ENCODE results near the gene HIVEP3.

The HIVEP3 gene

GRCh38 chr1:41515131-41515678 lies 403.5 kb downstream of the HIVEP3 start:
- no peak overlapping the region for H3K4me3 ChIP-seq (ENCODE audit: insufficient read length, low read depth)
- H3K36me3 ChIP-seq (ENCODE audit: insufficient read depth, insufficient read length, low read length): peaks cover 32% of the 10 kb centered on the region
- H3K4me1 ChIP-seq (ENCODE audit: insufficient read depth, insufficient read length): peaks cover 18% of the 10 kb centered on the region
- H3K9ac ChIP-seq (ENCODE audit: insufficient read length, low read depth): no peak overlapping the region
- no peak for DNase-seq (ENCODE audit: low read depth, low spot score)
- H3K9me3 ChIP-seq (ENCODE audit: insufficient read depth, low read length): no peaks in the 10 kb centered on the region
- TF ChIP-seq ZNF274 (IDR thresholded peaks at IDR 0.05; ENCODE audit: low read depth, low read length) (no peak), SUZ12 (IDR thresholded peaks at IDR 0.05; ENCODE audit: extremely low read depth, insufficient read depth, insufficient read length) (no peak), YY1 (IDR thresholded peaks at IDR 0.05; ENCODE audit: insufficient read depth, insufficient read length) (no peak)
- H3K27me3 ChIP-seq (ENCODE audit: insufficient read depth, insufficient read length): no peaks in the 10 kb centered on the region

GRCh38 chr1:41514381-41514780 lies 404.3 kb downstream of the HIVEP3 start:
- no peak for TF ChIP-seq ZNF274 (IDR thresholded peaks at IDR 0.05; ENCODE audit: low read depth, low read length)
- no peak for TF ChIP-seq YY1 (IDR thresholded peaks at IDR 0.05; ENCODE audit: insufficient read depth, insufficient read length)
- TF ChIP-seq SUZ12 (IDR thresholded peaks at IDR 0.05; ENCODE audit: extremely low read depth, insufficient read depth, insufficient read length): no peak
- Histone ChIP-seq H3K9me3 (ENCODE audit: insufficient read depth, low read length) (no peaks in the 10 kb centered on the region), H3K27me3 (ENCODE audit: insufficient read depth, insufficient read length) (no peaks in the 10 kb centered on the region), H3K4me1 (ENCODE audit: insufficient read depth, insufficient read length) (peaks cover 18% of the 10 kb centered on the region), H3K36me3 (ENCODE audit: insufficient read depth, insufficient read length, low read length) (peaks cover 34% of the 10 kb centered on the region), H3K4me3 (ENCODE audit: insufficient read length, low read depth) (no peak overlapping the region), H3K9ac (ENCODE audit: insufficient read length, low read depth) (no peak overlapping the region)
- DNase-seq (ENCODE audit: low read depth, low spot score): no peak

- Histone ChIP-seq H3K4me3 (ENCODE audit: insufficient read length, low read depth) (no peak overlapping the region), H3K4me1 (ENCODE audit: insufficient read depth, insufficient read length) (peaks cover 22% of the 10 kb centered on the region), H3K36me3 (ENCODE audit: insufficient read depth, insufficient read length, low read length) (peaks cover 34% of the 10 kb centered on the region), H3K9ac (ENCODE audit: insufficient read length, low read depth) (no peak overlapping the region), H3K27me3 (ENCODE audit: insufficient read depth, insufficient read length) (no peaks in the 10 kb centered on the region), H3K9me3 (ENCODE audit: insufficient read depth, low read length) (no peaks in the 10 kb centered on the region)
- TF ChIP-seq YY1 (IDR thresholded peaks at IDR 0.05; ENCODE audit: insufficient read depth, insufficient read length): no peak
- no peak for TF ChIP-seq ZNF274 (IDR thresholded peaks at IDR 0.05; ENCODE audit: low read depth, low read length)
- TF ChIP-seq SUZ12 (IDR thresholded peaks at IDR 0.05; ENCODE audit: extremely low read depth, insufficient read depth, insufficient read length): no peak
- DNase-seq (ENCODE audit: low read depth, low spot score): no peak
These were observed 405.4 kb downstream of the HIVEP3 start for GRCh38 chr1:41513383-41513735.

- Histone ChIP-seq H3K4me3 (ENCODE audit: insufficient read length, low read depth) (no peak overlapping the region), H3K9ac (ENCODE audit: insufficient read length, low read depth) (no peak overlapping the region), H3K4me1 (ENCODE audit: insufficient read depth, insufficient read length) (peaks cover 27% of the 10 kb centered on the region), H3K27me3 (ENCODE audit: insufficient read depth, insufficient read length) (no peaks in the 10 kb centered on the region), H3K36me3 (ENCODE audit: insufficient read depth, insufficient read length, low read length) (peaks cover 34% of the 10 kb centered on the region), H3K9me3 (ENCODE audit: insufficient read depth, low read length) (no peaks in the 10 kb centered on the region)
- TF ChIP-seq ZNF274 (IDR thresholded peaks at IDR 0.05; ENCODE audit: low read depth, low read length): no peak
- TF ChIP-seq SUZ12 (IDR thresholded peaks at IDR 0.05; ENCODE audit: extremely low read depth, insufficient read depth, insufficient read length): no peak
- TF ChIP-seq YY1 (IDR thresholded peaks at IDR 0.05; ENCODE audit: insufficient read depth, insufficient read length): no peak
- no peak for DNase-seq (ENCODE audit: low read depth, low spot score)
These were observed 405.9 kb downstream of the HIVEP3 start for GRCh38 chr1:41512701-41513382.

GRCh38 chr1:41511239-41511540 lies 407.5 kb downstream of the HIVEP3 start:
- Histone ChIP-seq H3K4me3 (ENCODE audit: insufficient read length, low read depth) (no peak overlapping the region), H3K27me3 (ENCODE audit: insufficient read depth, insufficient read length) (no peaks in the 10 kb centered on the region), H3K36me3 (ENCODE audit: insufficient read depth, insufficient read length, low read length) (peaks cover 32% of the 10 kb centered on the region), H3K4me1 (ENCODE audit: insufficient read depth, insufficient read length) (peaks cover 27% of the 10 kb centered on the region), H3K9ac (ENCODE audit: insufficient read length, low read depth) (no peak overlapping the region), H3K9me3 (ENCODE audit: insufficient read depth, low read length) (no peaks in the 10 kb centered on the region)
- TF ChIP-seq ZNF274 (IDR thresholded peaks at IDR 0.05; ENCODE audit: low read depth, low read length) (no peak), SUZ12 (IDR thresholded peaks at IDR 0.05; ENCODE audit: extremely low read depth, insufficient read depth, insufficient read length) (no peak), YY1 (IDR thresholded peaks at IDR 0.05; ENCODE audit: insufficient read depth, insufficient read length) (no peak)
- no peak for DNase-seq (ENCODE audit: low read depth, low spot score)

- Histone ChIP-seq H3K4me3 (ENCODE audit: insufficient read length, low read depth) (no peak overlapping the region), H3K9me3 (ENCODE audit: insufficient read depth, low read length) (no peaks in the 10 kb centered on the region), H3K9ac (ENCODE audit: insufficient read length, low read depth) (no peak overlapping the region), H3K36me3 (ENCODE audit: insufficient read depth, insufficient read length, low read length) (peaks cover 32% of the 10 kb centered on the region), H3K4me1 (ENCODE audit: insufficient read depth, insufficient read length) (peaks cover 23% of the 10 kb centered on the region), H3K27me3 (ENCODE audit: insufficient read depth, insufficient read length) (no peaks in the 10 kb centered on the region)
- TF ChIP-seq ZNF274 (IDR thresholded peaks at IDR 0.05; ENCODE audit: low read depth, low read length): no peak
- no peak for TF ChIP-seq YY1 (IDR thresholded peaks at IDR 0.05; ENCODE audit: insufficient read depth, insufficient read length)
- TF ChIP-seq SUZ12 (IDR thresholded peaks at IDR 0.05; ENCODE audit: extremely low read depth, insufficient read depth, insufficient read length): no peak
- no peak for DNase-seq (ENCODE audit: low read depth, low spot score)
These were observed 408.0 kb downstream of the HIVEP3 start for GRCh38 chr1:41510531-41511238.

- DNase-seq (ENCODE audit: low read depth, low spot score): no peak
- Histone ChIP-seq H3K9ac (ENCODE audit: insufficient read length, low read depth) (no peak overlapping the region), H3K4me1 (ENCODE audit: insufficient read depth, insufficient read length) (peaks cover 14% of the 10 kb centered on the region), H3K9me3 (ENCODE audit: insufficient read depth, low read length) (no peaks in the 10 kb centered on the region), H3K36me3 (ENCODE audit: insufficient read depth, insufficient read length, low read length) (peaks cover 32% of the 10 kb centered on the region), H3K4me3 (ENCODE audit: insufficient read length, low read depth) (no peak overlapping the region), H3K27me3 (ENCODE audit: insufficient read depth, insufficient read length) (no peaks in the 10 kb centered on the region)
- TF ChIP-seq YY1 (IDR thresholded peaks at IDR 0.05; ENCODE audit: insufficient read depth, insufficient read length) (no peak), ZNF274 (IDR thresholded peaks at IDR 0.05; ENCODE audit: low read depth, low read length) (no peak), SUZ12 (IDR thresholded peaks at IDR 0.05; ENCODE audit: extremely low read depth, insufficient read depth, insufficient read length) (no peak)
These were observed 409.5 kb downstream of the HIVEP3 start for GRCh38 chr1:41509270-41509671.
